ENCODE results near the gene SMG7. TPM values are rescaled to one million over a fixed set of nuclear protein-coding genes. Genes with fewer than 3 reads are reported as not detected.

The SMG7 gene
- total RNA-seq, 2 experiments from 2014 or later = 45.0 to 185 TPM

- Histone ChIP-seq H3K79me2 (ENCODE audit: insufficient read depth, low read depth, low read length) (no peaks in the 10 kb centered on the region), H3K36me3 (ENCODE audit: insufficient read depth, low read length) (no peaks in the 10 kb centered on the region), H3K9me3 (ENCODE audit: low read length) (no peaks in the 10 kb centered on the region), H3K27ac (ENCODE audit: low read depth, low read length, poor library complexity, severe bottlenecking) (no peak overlapping the region), H3K4me3 (ENCODE audit: low read depth, low read length, poor library complexity, severe bottlenecking) (no peak overlapping the region), H3K4me2 (ENCODE audit: low read length) (no peak overlapping the region), H3K4me1 (ENCODE audit: insufficient read depth, low read length, poor library complexity, severe bottlenecking) (no peaks in the 10 kb centered on the region), H4K20me1 (ENCODE audit: insufficient read depth, low read length) (no peaks in the 10 kb centered on the region), H2AFZ (ENCODE audit: low read length) (no peak overlapping the region), H3K9me2 (ENCODE audit: insufficient read depth, low read length) (no peaks in the 10 kb centered on the region)
- ChIA-PET CTCF (ENCODE audit: unreplicated experiment) (no interaction called here), POLR2A (no interaction called here)
- no TSS peak for BruUV-seq (replicated peaks)
- TF ChIP-seq CTCF (conservative IDR thresholded peaks at IDR 0.05; ENCODE audit: low read length) (no peak), EZH2phosphoT487 (IDR thresholded peaks at IDR 0.05; ENCODE audit: borderline replicate concordance, low read depth, low read length) (no peak)
- DNase-seq (ENCODE audit: low spot score) = no peak
- intact Hi-C loops (cut with micrococcal nuclease; ENCODE audit: unreplicated experiment) = no loop called here
These were observed 34.2 kb upstream of the SMG7 start for GRCh38 chr1:183438060-183438459.

GRCh38 chr1:183443011-183443410, 29.3 kb upstream of the SMG7 start:
- H3K4me2 ChIP-seq (ENCODE audit: low read length) = no peak overlapping the region
- H3K4me1 ChIP-seq (ENCODE audit: insufficient read depth, low read length, poor library complexity, severe bottlenecking) = no peaks in the 10 kb centered on the region
- no peaks in the 10 kb centered on the region for H3K9me2 ChIP-seq (ENCODE audit: insufficient read depth, low read length)
- H3K4me3 ChIP-seq (ENCODE audit: low read depth, low read length, poor library complexity, severe bottlenecking) = no peak overlapping the region
- no peaks in the 10 kb centered on the region for H4K20me1 ChIP-seq (ENCODE audit: insufficient read depth, low read length)
- intact Hi-C loops (cut with micrococcal nuclease; ENCODE audit: unreplicated experiment) = loop anchor here (10.0 kb wide), 1 partner anchor 148 kb away; no protein-coding TSS in a partner anchor
- no peak for DNase-seq (ENCODE audit: low spot score)
- no peak for TF ChIP-seq CTCF (conservative IDR thresholded peaks at IDR 0.05; ENCODE audit: low read length)
- no peak for TF ChIP-seq EZH2phosphoT487 (IDR thresholded peaks at IDR 0.05; ENCODE audit: borderline replicate concordance, low read depth, low read length)
- H3K36me3 ChIP-seq (ENCODE audit: insufficient read depth, low read length) = no peaks in the 10 kb centered on the region
- no peak overlapping the region; the same call in 1 of the 2 replicates for H2AFZ ChIP-seq (ENCODE audit: low read length)
- ChIA-PET CTCF (ENCODE audit: unreplicated experiment) (no interaction called here), POLR2A (interaction anchor here (0.7 kb wide), 1 partner anchor 33 kb away, joined by 3 read pairs; no protein-coding TSS in a partner anchor)
- BruUV-seq (replicated peaks) = no TSS peak
- H3K27ac ChIP-seq (ENCODE audit: low read depth, low read length, poor library complexity, severe bottlenecking) = no peak overlapping the region
- no peaks in the 10 kb centered on the region for H3K9me3 ChIP-seq (ENCODE audit: low read length)
- no peaks in the 10 kb centered on the region for H3K79me2 ChIP-seq (ENCODE audit: insufficient read depth, low read depth, low read length)

- Histone ChIP-seq H3K4me3 (ENCODE audit: low read depth, low read length, poor library complexity, severe bottlenecking) (no peak overlapping the region), H3K9me3 (ENCODE audit: low read length) (no peaks in the 10 kb centered on the region), H2AFZ (ENCODE audit: low read length) (no peak overlapping the region), H3K79me2 (ENCODE audit: insufficient read depth, low read depth, low read length) (no peaks in the 10 kb centered on the region), H3K4me2 (ENCODE audit: low read length) (no peak overlapping the region), H3K36me3 (ENCODE audit: insufficient read depth, low read length) (no peaks in the 10 kb centered on the region), H4K20me1 (ENCODE audit: insufficient read depth, low read length) (no peaks in the 10 kb centered on the region), H3K4me1 (ENCODE audit: insufficient read depth, low read length, poor library complexity, severe bottlenecking) (no peaks in the 10 kb centered on the region), H3K9me2 (ENCODE audit: insufficient read depth, low read length) (no peaks in the 10 kb centered on the region), H3K27ac (ENCODE audit: low read depth, low read length, poor library complexity, severe bottlenecking) (no peak overlapping the region)
- ChIA-PET CTCF (ENCODE audit: unreplicated experiment) (no interaction called here), POLR2A (interaction anchor here (0.6 kb wide), 1 partner anchor 508 kb away, joined by 3 read pairs; no protein-coding TSS in a partner anchor)
- DNase-seq (ENCODE audit: low spot score) = no peak
- no TSS peak for BruUV-seq (replicated peaks)
- intact Hi-C loops (cut with micrococcal nuclease; ENCODE audit: unreplicated experiment) = loop anchor here (10.0 kb wide), 1 partner anchor 149 kb away; no protein-coding TSS in a partner anchor
- TF ChIP-seq EZH2phosphoT487 (IDR thresholded peaks at IDR 0.05; ENCODE audit: borderline replicate concordance, low read depth, low read length) (no peak), CTCF (conservative IDR thresholded peaks at IDR 0.05; ENCODE audit: low read length) (no peak)
These were observed 28.8 kb upstream of the SMG7 start for GRCh38 chr1:183443466-183443865.
